Putamen (tissue), 1 donor: Measurements from ENCODE around the gene LRIG3.
"Not testable (repeated sequence)": the region's sequence is repeated elsewhere in the genome, so short reads cannot be mapped to it uniquely, and the experiment has no call there.

Experiments used
- DNase-seq: peaks from one replicate; pipeline ENCODE4 v3.0.0-alpha.2; 2016; ENCODE audit warnings: low spot score

The LRIG3 gene

DNA sequence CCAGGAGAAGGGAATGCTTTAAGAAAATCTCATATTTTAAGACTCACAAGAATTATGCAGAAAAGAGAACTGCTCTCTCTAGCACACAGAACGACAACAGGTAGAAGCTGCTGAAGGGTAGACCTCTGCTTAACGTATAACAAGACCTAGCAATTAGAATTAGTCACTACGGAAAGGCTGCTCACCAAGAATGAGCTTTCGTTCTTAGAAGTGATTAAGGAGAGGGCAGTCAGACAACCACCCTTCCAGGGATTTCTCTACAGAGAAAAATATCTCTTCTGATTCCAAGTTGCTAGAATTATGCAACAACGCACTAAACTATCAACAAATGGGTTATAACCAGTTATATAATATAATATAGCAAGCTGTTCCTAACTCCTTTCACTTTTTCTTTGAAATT, 18.6 kb downstream of the LRIG3 start:
- no peak for DNase-seq

DNA sequence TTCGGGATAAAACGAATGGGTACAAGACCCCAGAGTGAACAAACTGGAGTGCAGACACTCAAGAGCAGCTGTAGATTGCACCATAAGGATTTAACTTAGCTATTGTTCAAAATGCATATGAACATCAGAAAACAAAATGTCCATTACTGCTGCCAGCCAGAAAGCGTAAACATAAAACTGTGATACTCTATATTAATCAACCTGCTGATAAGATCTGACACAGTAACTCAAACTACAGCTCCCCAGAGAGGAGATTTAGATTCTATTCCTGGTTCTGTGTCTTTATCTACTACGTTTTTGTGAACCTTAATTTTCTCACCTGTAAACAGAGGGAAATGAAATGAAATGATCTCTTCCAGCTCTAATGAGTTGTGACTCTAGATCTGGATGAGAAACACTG, 22.3 kb downstream of the LRIG3 start:
- DNase-seq = no peak

DNA sequence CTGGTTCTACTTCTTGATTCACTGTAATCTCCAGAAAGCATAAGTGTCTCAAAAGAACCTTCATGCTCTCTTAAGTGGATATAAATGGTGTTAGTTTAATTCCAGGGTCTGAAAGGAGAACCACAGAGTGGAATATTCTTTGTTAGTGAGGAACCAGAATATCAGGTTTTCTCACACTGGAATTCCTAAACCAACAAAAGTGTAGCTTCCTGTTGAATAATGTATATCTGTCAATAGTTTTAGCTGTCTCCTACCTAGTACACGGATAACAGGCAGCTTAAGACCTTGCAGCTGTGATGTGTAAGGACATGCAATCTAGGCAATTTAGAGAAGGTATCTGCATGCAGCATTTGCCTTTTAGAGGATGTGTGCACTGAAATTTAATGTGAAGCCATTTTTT, 24.0 kb downstream of the LRIG3 start:
- DNase-seq = no peak

DNA sequence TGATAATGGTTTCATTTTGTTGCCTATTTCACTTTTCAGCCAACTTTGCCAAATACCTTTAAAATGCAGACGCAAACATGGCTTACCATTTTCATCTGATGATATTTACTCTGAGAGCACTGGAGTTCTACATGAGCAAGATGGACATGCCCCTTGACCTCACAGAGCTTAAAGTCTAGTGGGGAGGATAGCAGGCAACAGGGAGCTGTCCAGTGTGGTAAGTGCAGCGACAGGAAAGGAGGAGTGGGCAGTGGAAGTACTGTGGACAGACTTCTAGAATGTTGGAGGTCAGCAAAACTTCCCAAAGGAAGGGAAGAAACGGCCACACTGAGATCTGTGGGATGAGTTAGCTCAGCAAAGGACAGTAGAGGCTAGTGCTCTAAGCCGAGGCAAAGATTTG, 25.3 kb downstream of the LRIG3 start:
- DNase-seq = no peak

DNA sequence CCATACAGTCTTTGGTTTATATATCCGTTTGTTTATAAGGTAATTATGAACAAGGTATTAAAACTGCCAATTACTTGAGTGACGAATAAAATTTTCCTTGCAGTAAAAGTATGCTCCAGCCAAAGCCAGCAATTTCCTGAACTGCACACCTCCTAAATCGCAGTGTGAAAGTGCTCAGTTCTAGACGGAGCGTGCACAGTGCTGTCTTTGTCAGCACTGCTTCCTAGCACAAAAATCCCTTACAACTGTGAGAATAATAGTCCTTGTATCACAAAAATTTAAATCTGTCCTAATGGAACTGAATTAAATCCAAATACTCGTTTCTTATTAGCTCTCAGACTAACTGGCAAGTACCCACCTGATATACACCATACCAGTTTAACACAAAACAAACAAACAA, 26.3 kb downstream of the LRIG3 start:
- peak; percentile 69 for DNase-seq

DNA sequence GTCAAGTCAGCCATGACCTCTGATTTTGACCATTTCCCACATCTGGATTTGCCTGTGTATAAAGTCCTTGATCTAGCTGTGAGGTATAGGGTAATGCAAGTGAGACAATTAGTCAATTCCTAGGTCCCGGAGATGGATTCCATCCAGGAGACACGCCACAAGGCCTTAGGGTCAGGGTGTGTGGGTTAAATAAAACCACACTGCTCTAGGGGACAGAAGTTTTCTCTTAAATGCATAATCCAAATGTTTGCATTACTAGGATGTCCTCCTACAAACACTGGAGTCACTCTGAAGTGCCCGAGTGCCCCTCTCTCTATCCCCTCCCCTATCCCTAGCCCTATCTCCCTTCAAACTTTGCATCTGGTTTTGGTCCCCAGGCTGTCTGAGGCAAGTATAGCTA, 26.8 kb downstream of the LRIG3 start:
- DNase-seq = no peak

DNA sequence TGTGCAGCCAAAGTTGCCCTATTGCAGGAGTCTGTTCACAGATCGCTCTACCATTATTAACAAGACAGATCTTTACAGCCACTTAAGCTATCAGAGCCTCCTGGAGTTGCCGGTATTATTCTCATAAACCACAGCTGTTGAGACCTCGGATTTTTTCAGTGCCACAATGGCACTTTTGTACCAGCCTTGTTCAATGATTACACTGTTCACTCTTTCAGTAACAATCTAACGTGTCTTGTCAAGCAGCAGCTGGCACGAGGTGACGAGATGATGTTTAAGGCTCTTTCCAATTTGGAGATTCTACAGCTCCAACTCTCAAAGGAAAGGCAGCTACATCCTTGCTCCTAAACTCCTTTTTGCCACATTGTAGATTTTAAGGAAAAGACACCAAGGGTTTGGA, 30.7 kb downstream of the LRIG3 start:
- peak; percentile 80 for DNase-seq

DNA sequence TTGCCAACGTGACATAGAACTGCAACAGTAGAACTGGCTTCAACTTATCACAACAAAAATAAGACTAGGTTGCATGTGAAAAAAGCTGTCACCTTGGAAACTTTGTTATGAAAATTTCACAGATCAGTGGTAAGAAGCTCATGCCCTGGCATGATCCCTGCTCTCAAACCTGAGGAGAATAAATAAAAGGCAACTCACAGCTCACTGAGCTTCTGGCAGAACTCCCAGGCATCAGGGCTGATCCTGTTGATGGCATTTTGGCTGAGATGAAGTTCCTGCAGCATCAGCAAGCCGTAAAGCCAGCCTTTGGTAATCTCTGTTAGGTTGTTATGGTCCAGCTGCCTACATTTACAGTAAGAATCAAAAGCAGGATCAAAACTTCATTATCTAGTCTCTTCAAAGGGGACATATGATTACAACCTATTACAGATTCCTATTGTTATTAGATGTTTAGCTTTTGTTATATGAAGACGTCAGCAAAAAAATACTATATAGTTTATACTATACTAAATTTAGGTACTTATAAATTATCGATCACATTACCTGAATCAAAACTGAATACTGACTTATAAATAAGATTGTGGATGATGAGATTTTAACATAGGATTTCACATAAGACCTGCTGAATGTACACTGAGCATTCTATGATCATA, 32.0 kb downstream of the LRIG3 start:
- DNase-seq = peak; percentile 76

DNA sequence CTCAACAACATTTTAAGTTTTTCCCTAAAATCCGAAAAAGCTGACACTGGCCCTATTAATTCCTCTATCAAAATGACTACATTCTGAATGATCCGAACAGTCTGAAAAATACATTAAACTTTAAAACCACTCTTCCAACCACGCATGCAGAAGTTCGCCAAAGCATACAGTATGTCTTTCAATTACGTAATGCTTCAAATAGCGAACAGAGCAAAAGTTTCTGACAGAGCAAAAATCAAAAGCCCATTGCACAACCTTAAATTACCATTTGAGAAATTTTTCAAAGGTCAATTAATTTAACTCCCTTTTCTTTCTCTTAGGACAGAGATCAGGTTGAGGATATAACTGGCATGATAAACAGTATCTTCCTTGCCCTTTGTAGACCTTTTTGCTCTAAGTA, 33.2 kb downstream of the LRIG3 start:
- DNase-seq = no peak

DNA sequence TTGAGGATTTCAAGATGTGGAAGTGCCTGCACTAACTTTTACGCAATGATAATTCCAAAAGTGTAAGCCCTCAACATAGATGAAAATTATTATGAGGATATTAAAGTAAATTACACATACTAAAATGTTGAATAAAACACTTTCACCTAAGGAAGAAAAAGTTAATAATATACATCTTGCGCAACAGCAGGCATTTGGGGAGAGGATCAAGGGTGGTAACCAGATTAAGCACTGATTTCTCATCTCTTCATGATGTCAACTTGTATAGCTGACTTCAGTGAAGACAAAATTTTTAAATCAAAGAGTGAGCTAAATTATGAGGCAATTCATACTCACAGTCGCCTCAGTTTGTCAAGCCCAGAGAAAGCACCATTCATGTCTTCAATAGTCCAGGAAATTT, 33.8 kb downstream of the LRIG3 start:
- no peak for DNase-seq

DNA sequence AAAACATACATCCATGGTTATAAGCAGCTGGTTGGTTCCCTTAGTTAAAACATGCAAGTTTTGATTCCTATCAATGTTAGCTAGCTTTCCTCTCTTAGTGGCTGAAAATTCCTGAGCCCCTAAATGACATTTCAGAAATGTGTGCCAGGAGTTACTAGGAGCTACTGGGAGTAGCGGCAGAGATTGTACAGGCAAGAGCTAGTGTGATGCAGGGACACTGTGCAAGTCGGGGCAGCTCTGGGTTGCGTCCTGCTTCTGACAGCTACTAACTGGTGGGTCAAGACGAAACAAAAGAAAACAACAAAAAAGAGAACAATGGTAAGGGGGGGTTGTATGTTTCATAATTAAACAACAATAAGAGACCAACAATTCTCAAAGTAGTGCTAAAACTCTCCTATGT, 35.4 kb downstream of the LRIG3 start:
- no peak for DNase-seq

DNA sequence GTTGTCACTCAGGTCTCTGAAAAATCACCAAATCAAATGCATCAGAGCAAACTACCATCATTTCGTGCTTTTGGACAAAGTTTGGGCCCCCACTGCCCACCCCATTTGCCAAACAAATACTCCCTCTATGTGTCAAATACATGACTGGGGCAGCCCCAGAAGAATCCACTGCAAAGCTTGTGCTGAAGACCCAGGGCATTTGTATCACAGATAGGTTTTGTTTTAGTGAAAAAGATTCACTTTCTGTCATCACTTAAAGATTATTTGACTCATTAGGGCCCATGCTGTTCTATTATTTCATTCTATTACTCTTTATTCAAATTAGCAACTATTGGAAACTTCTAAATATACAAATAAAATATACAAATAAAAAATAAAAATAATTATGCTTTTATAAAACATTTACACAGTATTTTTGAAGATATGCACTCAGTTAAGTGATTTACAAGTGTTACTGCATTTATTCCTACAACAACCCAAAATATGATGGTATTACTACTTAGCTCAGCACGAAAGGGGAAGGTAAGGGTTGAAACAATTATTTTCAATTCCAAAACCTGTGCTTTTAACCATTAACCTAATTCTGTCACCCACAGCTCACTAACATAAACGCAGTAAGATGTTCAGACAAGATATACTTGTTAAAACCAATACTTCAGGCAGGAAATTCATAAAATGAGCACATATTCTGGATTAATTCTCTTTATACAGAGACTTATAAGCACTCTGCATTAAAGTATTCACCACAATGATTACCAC, 36.5 kb downstream of the LRIG3 start:
- DNase-seq = no peak

DNA sequence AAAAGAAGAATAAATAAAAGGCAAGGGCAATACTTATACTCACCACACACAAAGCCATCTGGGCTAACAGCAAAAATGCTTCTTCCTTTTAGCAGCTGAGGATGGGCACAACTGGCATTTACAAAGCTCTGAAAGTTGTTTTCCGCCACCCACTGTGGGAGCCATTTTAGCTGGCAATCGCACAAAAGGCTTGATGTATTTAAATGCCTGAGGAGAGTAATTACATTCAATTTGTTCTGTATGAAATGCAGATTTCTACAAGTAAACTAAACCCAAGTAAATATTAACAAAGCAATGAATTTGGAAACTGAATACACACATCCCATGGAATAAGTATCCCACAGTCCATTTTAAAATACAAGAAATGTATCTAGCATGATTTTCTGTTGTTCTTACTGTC, 37.5 kb downstream of the LRIG3 start:
- no peak for DNase-seq

DNA sequence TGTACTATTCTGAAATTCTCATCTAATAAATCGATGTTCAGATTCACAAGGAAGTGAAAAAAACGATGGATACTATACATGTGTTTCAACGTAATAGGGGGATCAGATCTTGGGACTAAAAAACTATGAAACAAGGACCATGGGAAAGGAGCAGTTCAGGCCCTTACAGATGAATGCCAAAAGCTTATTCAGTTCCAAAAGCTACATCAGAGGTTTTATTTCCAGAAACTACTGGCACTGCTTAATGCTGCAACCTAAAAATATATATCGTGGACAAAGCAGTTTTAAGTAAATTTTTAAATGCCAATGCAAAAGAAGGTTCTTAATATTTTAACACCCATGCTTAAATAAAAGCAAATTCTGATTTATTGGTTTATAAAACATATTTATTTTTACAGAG, 38.5 kb downstream of the LRIG3 start:
- DNase-seq = no peak

DNA sequence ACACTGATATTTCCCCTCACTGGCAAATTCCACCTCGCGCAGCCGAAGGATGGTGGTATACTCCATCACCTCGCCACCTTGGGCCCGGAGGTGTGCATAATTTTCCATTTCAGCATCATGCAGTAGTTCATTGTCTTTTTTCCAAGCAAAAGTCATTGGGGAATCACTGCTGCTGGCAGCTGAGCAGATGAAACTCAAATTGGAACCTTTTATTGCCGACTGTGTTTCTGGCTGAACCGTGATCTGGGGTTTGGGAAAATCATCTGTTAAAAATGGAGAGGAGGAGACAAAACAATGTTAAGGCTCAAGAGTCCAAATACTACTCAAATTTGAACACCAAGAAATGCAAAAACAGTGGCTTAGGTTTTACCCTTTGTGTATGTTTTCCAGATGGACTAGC, 39.7 kb downstream of the LRIG3 start:
- no peak for DNase-seq

DNA sequence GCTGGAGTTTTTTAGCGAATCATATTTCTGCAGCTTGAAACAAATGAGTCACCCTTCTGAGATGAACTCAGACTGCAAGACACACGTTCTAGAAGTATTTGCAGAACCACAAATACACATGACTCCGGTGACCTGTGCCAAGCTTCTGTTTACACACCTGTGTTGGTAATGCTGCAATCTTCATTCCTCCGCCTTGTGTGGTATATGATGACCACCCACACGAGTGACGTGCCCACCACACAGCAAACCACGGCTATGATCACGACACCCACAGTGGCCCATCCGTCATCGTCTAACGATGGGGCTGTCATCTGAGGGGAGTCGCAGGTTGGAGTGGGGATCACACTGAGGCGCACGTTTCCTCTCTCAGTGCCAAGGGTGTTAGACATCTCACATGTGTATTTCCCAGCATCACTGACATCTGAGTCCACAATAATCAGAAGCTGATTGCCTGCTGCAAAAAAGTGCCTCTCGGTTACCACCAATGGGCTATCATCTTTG, 43.0 kb downstream of the LRIG3 start:
- DNase-seq = no peak

DNA sequence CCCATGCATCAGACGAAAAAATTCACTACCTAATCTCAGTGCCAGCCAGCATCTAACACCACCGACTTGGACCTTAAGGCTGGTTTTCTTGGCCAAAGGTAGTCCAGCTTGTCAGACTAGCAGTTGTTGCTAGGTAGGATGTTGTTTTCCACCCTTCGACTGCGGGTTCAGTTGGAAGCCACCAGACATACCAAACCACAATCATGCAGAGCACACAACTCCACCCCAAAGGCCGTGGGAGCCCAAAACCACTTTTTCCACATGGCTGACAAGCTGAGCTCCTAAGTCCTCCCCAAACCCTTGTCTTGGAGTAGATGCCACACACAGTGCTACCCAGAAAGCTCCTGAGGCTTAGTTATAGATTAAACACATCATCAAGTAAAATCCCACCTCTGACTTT, 46.8 kb downstream of the LRIG3 start:
- DNase-seq = no peak

DNA sequence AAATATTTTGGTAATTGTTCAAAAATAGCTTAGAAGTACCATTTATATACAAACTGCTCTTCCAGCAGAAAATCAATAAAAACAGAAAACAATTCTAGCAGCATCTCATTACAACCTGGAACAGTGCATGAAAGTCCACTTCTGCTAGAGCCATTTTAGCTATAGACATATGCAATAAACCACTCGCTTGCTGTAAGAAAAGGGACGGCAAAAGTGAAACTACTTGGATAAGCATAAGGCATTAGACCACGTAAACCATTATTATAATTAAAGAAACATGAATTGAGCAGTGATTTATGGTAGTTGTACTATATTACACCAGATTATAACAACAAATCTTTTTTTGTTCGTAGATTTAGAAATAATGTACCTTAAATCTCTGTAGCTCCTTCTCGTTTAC, 48.7 kb downstream of the LRIG3 start:
- no peak for DNase-seq

DNA sequence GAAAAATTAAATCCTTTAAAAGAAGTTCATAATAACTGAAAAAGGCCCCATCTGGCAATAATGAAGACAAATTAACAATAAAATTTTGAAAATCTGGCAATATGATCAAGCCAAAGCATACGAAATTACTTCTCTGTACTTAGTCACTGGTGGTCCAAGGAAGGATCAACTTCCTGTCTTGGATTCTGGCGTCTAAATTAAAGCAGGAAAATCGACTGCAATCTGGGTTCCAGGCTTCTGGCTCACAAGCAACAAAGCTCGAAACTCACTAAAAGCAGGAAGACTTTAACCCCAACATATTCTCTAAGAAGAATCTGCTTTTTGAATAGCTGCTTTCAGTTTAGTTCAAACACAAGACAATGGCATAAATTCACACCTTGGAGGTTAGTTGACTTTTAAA, 49.7 kb downstream of the LRIG3 start:
- DNase-seq = no peak

DNA sequence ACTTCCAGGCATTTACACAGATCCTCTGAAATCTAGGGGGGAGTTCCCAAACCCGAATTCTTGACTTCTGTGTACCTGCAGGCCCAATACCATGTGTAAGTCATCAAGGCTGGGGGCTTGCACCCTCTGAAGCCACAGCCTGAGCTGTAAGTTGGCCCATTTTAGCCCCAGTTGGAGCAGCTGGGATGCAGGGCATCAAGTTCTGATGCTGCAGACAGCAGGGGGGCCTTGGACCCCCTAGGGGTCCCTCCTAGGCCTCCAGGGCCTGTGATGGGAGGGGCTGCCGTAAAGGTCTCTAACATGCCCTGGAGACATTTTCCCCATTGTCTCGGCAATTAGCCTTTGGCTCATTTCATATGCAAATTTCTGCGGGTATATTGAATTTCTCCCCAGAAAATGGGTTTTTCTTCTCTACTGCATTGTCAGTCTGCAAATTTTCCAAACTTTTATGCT, 59.5 kb downstream of the LRIG3 start:
- DNase-seq = no peak

DNA sequence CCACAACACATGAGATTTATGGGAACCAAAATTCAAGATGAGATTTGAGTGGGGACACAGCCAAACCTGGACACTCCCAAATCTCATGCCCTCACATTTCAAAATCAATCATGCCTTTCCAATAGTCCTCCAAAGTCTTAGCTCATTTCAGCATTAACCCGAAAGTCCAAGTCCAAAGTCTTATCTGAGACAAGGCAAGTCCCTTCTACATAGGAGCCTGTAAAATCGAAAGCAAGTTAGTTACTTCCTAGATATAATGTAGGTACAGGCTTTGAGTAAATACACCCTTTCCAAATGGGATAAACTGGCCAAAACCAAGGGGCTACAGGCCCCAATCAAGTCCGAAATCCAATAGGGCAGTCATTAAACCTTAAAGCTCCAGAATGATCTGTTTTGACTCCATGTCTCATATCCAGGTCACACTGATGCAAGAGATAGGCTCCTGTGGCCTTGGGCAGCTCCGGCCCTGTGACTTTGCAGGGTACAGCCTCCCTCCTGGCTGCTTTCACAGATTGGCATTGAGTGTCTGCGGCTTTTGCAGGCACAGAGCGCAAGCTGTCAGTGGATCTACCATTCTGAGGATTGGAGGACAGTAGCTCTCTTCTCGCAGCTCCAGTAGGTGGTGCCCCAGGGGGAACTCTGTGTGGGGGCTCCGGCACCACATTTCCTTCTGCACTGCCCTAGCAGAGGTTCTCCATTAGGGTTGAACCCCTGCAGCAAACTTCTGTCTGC, 60.1 kb downstream of the LRIG3 start:
- no peak for DNase-seq

DNA sequence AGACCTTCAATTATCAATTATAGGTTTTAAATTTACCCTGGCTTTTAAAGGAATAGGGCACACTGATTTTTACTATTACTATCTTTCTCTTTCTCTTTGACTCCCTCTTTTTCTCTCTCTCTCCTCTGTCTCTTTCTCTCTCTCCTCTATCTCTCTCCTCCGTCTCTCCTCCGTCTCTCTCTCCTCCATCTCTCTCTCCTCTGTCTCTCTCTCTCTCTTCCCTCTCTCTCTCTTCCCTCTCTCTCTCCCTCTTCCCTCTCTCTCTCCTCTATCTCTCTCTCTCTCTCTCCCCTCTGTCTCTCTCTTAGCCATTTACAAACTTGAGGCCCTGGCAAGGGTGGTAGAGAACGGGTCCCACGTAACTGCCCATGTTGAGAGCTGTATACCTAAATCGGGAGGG, 62.3 kb downstream of the LRIG3 start:
- DNase-seq = no peak

DNA sequence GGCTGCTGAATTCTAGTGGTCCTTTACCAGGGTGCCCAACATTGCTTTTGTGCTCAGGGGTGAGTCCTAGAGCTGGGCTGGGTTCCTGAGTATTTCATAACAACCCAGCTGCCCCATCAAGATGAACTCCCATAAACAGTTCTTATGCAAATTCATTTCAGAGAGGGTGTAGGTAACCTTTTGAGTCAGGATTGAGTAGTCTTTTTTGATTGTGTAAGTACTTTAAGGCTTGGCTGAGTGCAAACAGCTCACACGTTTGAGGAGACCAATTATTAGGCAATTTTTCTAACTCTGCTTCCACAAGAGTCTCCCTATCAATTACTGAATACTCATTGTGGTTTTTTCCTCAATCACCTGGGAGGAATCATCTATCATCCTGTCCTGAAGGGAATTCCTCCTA, 63.1 kb downstream of the LRIG3 start:
- DNase-seq = not testable (repeated sequence)
